Heart right ventricle (tissue), 16 donors: Measurements from ENCODE around the gene ADAMTS2. TPM values are rescaled to one million over a fixed set of nuclear protein-coding genes. Genes with fewer than 3 reads are reported as not detected.
"Not testable (repeated sequence)": the region's sequence is repeated elsewhere in the genome, so short reads cannot be mapped to it uniquely, and the experiment has no call there.

ENCODE experiments used
- ATAC-seq, 8 donors: fragments of 200-7000 bp; cut with Tn5 transposase; one replicate each; pipeline ENCODE4 v1.9.1; 2020; ENCODE audit warnings: mild to moderate bottlenecking in 8 of 8, moderate library complexity in 8 of 8, moderate number of reproducible peaks in 1 of 8
- DNase-seq, 2 donors: peaks; one replicate each; pipeline ENCODE4 v3.0.0-alpha.2; 2020
- H3K27ac ChIP-seq, 10 donors: fragments of 200-600 bp; sonication (generic) in 2 of 10; one replicate each; pipeline versions ENCODE4 v1.5.0 to v1.8.0; 2020 to 2022; ENCODE audit warnings: mild to moderate bottlenecking in 3 of 10
- H3K27me3 ChIP-seq, 7 donors: fragments of 200-600 bp; one replicate each; pipeline ENCODE4 v1.8.0; 2021 to 2022; ENCODE audit warnings: mild to moderate bottlenecking in 2 of 7
- H3K36me3 ChIP-seq, 9 donors: fragments of 200-600 bp; sonication (generic) in 1 of 9; one replicate each; pipeline versions ENCODE4 v1.5.0 to v1.8.0; 2020 to 2022; ENCODE audit warnings: mild to moderate bottlenecking in 2 of 9
- H3K4me1 ChIP-seq, 9 donors: fragments of 200-600 bp; sonication (generic) in 1 of 9; one replicate each; pipeline versions ENCODE4 v1.5.0 to v1.8.0; 2020 to 2022; ENCODE audit warnings: mild to moderate bottlenecking in 4 of 9
- H3K4me3 ChIP-seq, 10 donors: fragments of 200-600 bp; sonication (generic) in 2 of 10; one replicate each; pipeline versions ENCODE4 v1.5.0 to v1.8.0; 2020 to 2022; ENCODE audit warnings: mild to moderate bottlenecking in 7 of 10, moderate library complexity in 2 of 10
- H3K9me3 ChIP-seq, 11 donors: fragments of 200-600 bp in 10 of 11; sonication (generic) in 2 of 11; one replicate each; pipeline versions ENCODE4 v1.5.0 to v1.8.0; 2013 to 2022; ENCODE audit warnings: mild to moderate bottlenecking in 2 of 11, control low read depth in 1 of 11, moderate library complexity in 1 of 11
- WGBS, 2 donors: extraction: QIAGEN DNeasy Blood & Tissue Kit; methylation state at CpG; one replicate each; pipeline ENCODE4 v1.1.7; 2013; ENCODE audit warnings: inconsistent platforms in 1 of 2; 5-methylcytosine and 5-hydroxymethylcytosine counted together
- intact Hi-C, 10 donors: fragments of 100-400 bp; cut with DNase I; formaldehyde crosslinking; loops; one replicate each; pipeline versions ENCODE4 v1.11.1 to v1.14.2; 2022
- polyA plus RNA-seq, 2 donors: library from polyadenylated mRNA; stranded (reverse); fragments of 200-250 nt; gene quantifications; one replicate each; pipeline ENCODE4 v1.2.3, GENCODE V29; 2013
- total RNA-seq, 10 donors: library from RNA; stranded (reverse); fragmentation: NEBNext Ultra II Directional in 3 of 10; extraction: Animal tissue kit (Norgen Biotek cat#: 25700) in 3 of 10; gene quantifications; one replicate each; pipeline versions ENCODE4 v1.2.1 to v1.2.4, GENCODE V29; 2021 to 2023
- TF ChIP-seq, protein P1 (sequence below), 9 donors: fragments of 200-600 bp; sonication (generic) in 2 of 9; IDR thresholded peaks; one replicate each; pipeline versions ENCODE4 v1.5.0 to v1.8.0; 2021 to 2022; ENCODE audit warnings: antibody characterized with exemption in 9 of 9, mild to moderate bottlenecking in 5 of 9, moderate library complexity in 1 of 9
- donor health status: Arrhythmogenic right ventricular cardiomyopathy.
- donor health status: ischemic (EF 13 %, LVEDD 7.1; RV severe dilation, severe dysfunction).
- donor health status: healthy with polysubstance abuse.
- donor health status: DM: no; HTN: yes; CAD: no.
- donor health status: DM: no; HTN: no; CAD: no.
- donor health status: ischemic (EF 25% LVEDD 6.9; RV normal size, moderate dysfunction).
- donor health status: ischemic (EF 25% LVEDD 5.7; RV mildly dilated, moderate dysfunction).
- donor health status: healthy.
- donor health status: DM: yes; HTN: yes; CAD: no.
- donor health status: Ischemic cardiomyopathy.
- donor health status: ischemic (EF 35%, LVEDD 5.7; RV mildly dilated, moderate dysfunction).
- donor health status: nonischemic (EF 11% LVEDD 7.7; RV severe dilation, severe dysfunction).
- donor health status: DM: yes; HTN: yes; CAD: no.
- donor health status: PGD.
- donor health status: ischemic (EF 29% LVEDD 5.4; RV normal size, mild dysfunction).
- donor health status: nonischemic (EF 23%, LVEDD 6.1; RV moderate dilation, normal function).

ADAMTS2 gene
- total and polyA plus RNA-seq, 12 donors = 1.7 to 13.5 (median 3.9) TPM

DNA sequence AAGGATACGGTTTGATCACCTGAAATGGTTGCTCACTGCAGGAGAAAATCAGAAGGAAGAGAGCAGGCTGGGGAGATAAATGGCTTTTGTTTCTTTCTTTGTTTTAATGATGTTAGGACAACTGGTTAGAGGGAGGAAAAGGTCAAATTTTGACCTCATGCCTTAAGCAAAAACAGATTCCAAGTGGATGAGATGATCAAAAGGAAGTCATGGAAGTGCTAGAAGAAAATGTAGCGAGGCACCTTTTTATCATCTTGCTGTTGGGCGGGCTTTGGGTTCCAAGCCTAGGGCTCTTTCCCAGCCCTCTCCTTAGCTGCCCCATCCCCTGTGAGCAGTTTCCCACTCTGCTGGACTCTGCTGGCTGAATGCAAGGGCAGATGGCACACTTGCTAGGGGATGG is 127.9 kb downstream of the ADAMTS2 start:
- intact Hi-C loops = no loop called here
- 54 to 79% methylated on average over 3 of the region's 3 CpGs for WGBS, 2 donors

DNA sequence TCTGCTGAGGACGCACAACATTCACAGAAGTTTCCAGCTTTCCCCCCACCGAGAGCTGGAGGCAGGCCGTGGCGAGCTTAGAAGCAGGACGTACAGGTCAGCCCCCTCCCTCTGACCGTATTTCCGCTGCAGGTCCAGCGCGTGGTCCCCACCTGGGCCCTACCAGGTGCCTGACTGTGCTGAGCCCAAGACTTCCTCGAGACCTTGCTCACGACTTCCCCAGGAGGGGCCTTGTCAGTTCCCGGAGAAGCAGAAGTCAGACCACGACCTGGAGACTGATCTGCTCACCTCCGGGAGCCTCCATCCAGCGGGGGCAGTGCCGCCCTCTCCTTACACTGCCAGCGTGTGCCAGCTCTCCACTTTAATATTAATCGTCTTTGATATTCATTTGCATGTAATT is 128.9 kb downstream of the ADAMTS2 start:
- H3K9me3 ChIP-seq, DNase-seq, ATAC-seq, H3K4me3 ChIP-seq, H3K27ac ChIP-seq, H3K27me3 ChIP-seq, H3K4me1 ChIP-seq, intact Hi-C loops, H3K36me3 ChIP-seq: not testable (repeated sequence)
- 84 to 92% methylated on average over 18 of the region's 18 CpGs for WGBS, 2 donors

More for the DNA sequence above, 127.9 kb downstream of the ADAMTS2 start:
- Histone ChIP-seq H3K36me3 (no peaks in the 10 kb centered on the region), H3K27ac (no peak overlapping the region), H3K27me3 (peaks cover 0 to 11% (median 0%) of the 10 kb centered on the region in 7 donors), H3K4me1 (peaks cover 0 to 8% (median 0%) of the 10 kb centered on the region in 9 donors), H3K9me3 (no peaks in the 10 kb centered on the region), H3K4me3 (no peak overlapping the region)
- DNase-seq = no peak
- TF ChIP-seq, protein P1, sequence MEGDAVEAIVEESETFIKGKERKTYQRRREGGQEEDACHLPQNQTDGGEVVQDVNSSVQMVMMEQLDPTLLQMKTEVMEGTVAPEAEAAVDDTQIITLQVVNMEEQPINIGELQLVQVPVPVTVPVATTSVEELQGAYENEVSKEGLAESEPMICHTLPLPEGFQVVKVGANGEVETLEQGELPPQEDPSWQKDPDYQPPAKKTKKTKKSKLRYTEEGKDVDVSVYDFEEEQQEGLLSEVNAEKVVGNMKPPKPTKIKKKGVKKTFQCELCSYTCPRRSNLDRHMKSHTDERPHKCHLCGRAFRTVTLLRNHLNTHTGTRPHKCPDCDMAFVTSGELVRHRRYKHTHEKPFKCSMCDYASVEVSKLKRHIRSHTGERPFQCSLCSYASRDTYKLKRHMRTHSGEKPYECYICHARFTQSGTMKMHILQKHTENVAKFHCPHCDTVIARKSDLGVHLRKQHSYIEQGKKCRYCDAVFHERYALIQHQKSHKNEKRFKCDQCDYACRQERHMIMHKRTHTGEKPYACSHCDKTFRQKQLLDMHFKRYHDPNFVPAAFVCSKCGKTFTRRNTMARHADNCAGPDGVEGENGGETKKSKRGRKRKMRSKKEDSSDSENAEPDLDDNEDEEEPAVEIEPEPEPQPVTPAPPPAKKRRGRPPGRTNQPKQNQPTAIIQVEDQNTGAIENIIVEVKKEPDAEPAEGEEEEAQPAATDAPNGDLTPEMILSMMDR (IDR thresholded peaks at IDR 0.05) = no peak
- no peak for ATAC-seq

DNA sequence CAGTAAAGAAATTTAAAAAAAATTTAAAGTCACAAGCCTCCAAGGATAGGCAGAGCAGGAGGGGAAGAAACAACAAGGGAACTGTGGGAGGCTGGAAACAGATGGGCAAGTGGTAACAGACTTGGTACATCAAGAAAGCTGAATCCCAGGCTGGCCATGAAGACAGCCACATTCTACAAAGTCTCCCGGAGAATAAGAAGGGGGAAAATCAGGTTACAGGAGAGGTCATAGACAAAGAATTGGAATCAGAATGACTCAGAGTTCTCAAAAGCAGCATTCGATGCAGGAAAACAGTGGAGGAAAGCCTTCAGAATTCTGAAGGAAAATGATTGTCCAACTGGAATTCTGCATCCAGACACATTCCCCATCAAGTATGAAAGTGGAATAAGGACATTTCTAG is 129.7 kb downstream of the ADAMTS2 start:
- intact Hi-C loops = no loop called here
- Histone ChIP-seq H3K36me3 (no peaks in the 10 kb centered on the region), H3K27ac (no peak overlapping the region), H3K27me3 (peaks cover 0 to 5% (median 0%) of the 10 kb centered on the region in 7 donors), H3K4me3 (no peak overlapping the region), H3K9me3 (no peaks in the 10 kb centered on the region), H3K4me1 (peaks cover 0 to 8% (median 0%) of the 10 kb centered on the region in 9 donors)
- ATAC-seq (no peak), DNase-seq (no peak)
- TF ChIP-seq, protein P1 (IDR thresholded peaks at IDR 0.05) = no peak
- WGBS, 2 donors = 55 to 86% methylated on average over 2 of the region's 2 CpGs

DNA sequence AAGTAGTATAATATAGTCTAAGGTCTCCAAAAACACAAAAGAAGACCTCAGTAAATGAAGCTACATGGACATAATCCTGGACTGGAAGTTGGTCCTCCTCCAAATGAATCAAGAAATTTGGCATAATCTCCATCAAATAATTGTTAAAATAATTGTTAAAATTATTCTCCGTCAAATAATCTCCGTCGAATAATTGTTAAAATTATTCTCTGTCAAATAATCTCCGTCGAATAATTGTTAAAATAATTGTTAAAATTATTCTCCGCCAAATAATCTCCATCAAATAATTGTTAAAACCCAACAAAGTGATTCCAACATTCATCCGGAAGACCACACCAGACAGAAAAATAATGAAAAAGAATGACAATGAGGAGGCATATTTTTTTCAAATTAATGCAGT is 130.6 kb downstream of the ADAMTS2 start:
- ATAC-seq = no peak
- WGBS, 2 donors = 91 to 98% methylated on average over 7 of the region's 7 CpGs

DNA sequence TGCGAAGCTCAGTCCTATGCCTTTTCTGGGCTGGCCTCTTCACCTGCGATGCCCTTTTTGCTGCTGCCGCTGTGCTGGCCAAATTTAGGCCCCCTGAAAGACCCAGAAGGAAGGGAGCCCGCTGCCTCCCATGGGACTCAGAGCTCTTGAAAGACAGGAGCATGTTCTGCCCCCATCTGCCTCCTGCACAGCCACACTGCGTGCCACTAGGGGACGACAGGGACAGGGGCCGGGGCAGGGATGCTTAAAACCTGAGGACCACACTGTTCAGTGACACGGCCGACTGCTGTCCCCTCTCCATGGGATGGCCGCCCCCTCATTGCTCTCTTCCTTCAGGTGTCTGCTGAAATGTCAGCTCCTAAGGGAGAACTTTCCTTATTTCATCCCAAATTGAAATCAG is 132.4 kb downstream of the ADAMTS2 start:
- H3K27ac ChIP-seq = no peak overlapping the region
- TF ChIP-seq, protein P1 (IDR thresholded peaks at IDR 0.05) = peak in 4 of 9 donors; percentile 41 to 59 (median 54)
- no peaks in the 10 kb centered on the region for H3K36me3 ChIP-seq
- H3K4me1 ChIP-seq = no peaks in the 10 kb centered on the region
- 39 to 86% methylated on average over 10 of the region's 10 CpGs for WGBS, 2 donors
- intact Hi-C loops = no loop called here
- no peak overlapping the region for H3K4me3 ChIP-seq
- DNase-seq = no peak
- no peaks in the 10 kb centered on the region for H3K9me3 ChIP-seq
- ATAC-seq = no peak
- peaks cover 0 to 5% (median 0%) of the 10 kb centered on the region in 7 donors for H3K27me3 ChIP-seq

More for the DNA sequence above, 130.6 kb downstream of the ADAMTS2 start:
- no peak overlapping the region for H3K4me3 ChIP-seq
- H3K9me3 ChIP-seq = no peaks in the 10 kb centered on the region
- intact Hi-C loops = no loop called here
- H3K27me3 ChIP-seq = peaks cover 0 to 5% (median 0%) of the 10 kb centered on the region in 7 donors
- no peak for DNase-seq
- peaks cover 0 to 8% (median 0%) of the 10 kb centered on the region in 9 donors for H3K4me1 ChIP-seq
- no peak overlapping the region for H3K27ac ChIP-seq
- TF ChIP-seq, protein P1 (IDR thresholded peaks at IDR 0.05) = no peak
- H3K36me3 ChIP-seq = no peaks in the 10 kb centered on the region
